AG09319 (cell line): ENCODE measurements around the gene PPP2R5C.

Experiments
- DNase-seq: peaks from one replicate; pipeline ENCODE4 v3.0.0-alpha.2; 2010; ENCODE audit warnings: low read depth; ENCODE audit errors: extremely low read depth
- TF ChIP-seq, protein P1 (sequence below): IDR thresholded peaks from 2 replicates; pipeline ENCODE4 v1.5.1; 2011; ENCODE audit warnings: low read depth, mild to moderate bottlenecking, inconsistent platforms, low read length, moderate library complexity

The PPP2R5C gene

DNA sequence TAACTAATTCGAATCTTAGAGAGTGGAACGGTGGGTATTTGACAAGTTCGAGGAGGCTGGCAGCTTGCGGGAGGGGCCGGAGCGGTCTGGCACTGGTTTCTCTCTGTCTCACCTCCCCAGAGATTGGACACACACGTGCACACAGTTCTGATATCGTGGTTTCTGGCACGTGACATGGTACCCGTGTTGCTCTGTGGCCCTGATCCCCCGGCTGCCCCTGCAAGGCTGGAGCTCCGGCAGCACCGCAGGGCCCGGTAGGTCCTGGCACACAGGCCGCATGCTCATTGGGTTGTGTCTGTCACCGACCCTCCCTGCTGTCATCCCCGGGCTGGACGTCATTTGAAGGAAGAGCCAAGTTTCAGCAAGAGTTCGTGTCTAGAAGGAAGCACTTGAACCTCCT lies 82.7 kb downstream of the PPP2R5C start:
- TF ChIP-seq, protein P1, sequence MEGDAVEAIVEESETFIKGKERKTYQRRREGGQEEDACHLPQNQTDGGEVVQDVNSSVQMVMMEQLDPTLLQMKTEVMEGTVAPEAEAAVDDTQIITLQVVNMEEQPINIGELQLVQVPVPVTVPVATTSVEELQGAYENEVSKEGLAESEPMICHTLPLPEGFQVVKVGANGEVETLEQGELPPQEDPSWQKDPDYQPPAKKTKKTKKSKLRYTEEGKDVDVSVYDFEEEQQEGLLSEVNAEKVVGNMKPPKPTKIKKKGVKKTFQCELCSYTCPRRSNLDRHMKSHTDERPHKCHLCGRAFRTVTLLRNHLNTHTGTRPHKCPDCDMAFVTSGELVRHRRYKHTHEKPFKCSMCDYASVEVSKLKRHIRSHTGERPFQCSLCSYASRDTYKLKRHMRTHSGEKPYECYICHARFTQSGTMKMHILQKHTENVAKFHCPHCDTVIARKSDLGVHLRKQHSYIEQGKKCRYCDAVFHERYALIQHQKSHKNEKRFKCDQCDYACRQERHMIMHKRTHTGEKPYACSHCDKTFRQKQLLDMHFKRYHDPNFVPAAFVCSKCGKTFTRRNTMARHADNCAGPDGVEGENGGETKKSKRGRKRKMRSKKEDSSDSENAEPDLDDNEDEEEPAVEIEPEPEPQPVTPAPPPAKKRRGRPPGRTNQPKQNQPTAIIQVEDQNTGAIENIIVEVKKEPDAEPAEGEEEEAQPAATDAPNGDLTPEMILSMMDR = no peak
- DNase-seq = no peak

DNA sequence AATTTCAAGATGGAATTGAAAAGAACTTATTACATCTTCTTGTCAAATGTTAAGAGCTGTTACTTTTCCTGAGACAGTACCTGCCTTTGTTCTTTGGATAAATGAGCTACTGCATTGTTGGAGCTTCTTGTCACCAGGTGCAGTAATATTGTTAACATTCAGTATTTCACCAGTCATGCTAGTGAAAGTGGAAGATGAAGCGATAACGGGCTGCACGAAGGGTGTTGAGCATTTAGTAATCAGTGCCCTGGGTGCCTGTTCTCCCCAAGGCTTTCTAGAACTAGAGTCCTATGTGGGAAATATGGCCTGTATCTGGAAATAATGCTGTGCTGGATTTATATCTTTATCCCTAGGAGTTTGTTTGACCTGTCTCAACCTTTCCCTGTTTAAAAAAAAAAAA lies 83.2 kb downstream of the PPP2R5C start:
- TF ChIP-seq, protein P1 = no peak
- DNase-seq = no peak

DNA sequence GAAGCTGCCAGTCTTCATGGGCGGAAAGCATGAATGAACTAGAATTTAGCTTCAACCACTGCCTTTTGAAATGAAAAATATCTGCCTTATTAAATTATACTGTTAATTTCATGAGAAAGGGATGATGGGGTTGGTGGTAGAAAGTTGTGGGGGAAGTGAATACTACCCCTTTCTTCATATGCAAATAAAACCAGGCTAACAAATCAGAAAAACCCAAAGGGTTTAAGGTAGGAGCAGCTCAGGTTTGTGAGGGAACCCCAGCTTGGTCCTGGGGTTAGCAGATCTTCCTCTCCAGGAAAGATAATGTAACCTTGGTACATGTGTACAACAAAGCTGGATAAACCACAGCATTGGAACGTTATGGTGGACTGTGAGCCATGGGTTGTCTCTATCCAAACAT lies 84.0 kb downstream of the PPP2R5C start:
- no peak for DNase-seq
- TF ChIP-seq, protein P1 = no peak

DNA sequence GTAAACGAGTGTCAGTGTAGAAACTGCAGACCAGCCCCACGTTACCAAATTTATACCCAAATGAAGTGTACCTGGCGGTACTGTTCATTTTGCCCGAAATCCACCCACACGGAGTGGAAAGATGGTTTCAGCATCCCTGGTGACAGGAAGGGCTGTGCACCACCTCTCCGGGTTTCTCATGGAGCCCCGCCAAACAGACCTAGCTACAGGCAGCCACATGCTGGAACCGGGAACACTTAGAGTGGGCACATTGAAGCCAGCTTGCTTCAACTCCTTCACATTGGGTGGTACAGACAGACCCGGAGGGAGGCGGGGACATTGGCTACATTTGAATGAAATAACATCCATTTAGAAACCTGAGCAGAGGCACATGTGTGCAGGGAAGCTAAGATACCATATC lies 84.4 kb downstream of the PPP2R5C start:
- TF ChIP-seq, protein P1 = no peak
- DNase-seq = no peak

DNA sequence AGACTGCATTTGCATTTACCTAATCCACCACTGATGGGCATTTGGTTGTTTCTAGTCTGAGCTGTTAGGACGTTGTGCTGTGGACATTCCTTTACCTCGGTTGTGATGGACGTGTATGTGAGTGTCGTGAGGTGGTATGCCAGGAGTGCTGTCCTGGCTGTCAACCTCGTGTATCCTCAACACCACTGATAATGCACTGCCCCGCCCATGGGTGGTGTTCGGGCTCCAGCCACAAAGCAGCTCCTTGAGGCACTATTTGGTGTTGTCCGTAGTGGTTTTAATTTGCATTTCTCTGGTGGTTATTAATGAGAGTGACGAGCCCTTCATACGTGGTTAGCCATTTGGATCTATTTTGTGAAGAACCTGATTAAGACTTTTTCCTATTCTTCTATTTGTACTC lies 87.6 kb downstream of the PPP2R5C start:
- TF ChIP-seq, protein P1 = no peak
- DNase-seq = no peak

DNA sequence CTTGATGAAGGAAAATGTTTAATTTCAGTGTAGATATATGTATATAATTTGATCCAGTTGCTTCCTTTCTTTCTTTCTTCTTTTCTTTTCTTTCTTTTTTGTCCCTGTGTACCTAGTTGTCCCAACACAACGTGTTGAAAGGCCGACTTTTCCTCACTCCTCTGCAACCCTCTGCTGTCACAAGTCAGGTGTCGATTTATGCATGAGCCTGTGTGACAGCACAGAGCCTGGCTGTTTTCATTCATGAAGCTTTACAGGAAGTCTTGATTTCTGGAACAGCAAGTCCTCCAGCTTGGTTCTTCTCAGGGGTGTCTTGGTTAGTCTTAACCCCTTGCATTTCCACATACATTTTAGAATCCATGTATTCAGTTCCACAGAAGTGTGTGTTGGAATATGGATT lies 88.1 kb downstream of the PPP2R5C start:
- DNase-seq = no peak
- TF ChIP-seq, protein P1 = no peak

DNA sequence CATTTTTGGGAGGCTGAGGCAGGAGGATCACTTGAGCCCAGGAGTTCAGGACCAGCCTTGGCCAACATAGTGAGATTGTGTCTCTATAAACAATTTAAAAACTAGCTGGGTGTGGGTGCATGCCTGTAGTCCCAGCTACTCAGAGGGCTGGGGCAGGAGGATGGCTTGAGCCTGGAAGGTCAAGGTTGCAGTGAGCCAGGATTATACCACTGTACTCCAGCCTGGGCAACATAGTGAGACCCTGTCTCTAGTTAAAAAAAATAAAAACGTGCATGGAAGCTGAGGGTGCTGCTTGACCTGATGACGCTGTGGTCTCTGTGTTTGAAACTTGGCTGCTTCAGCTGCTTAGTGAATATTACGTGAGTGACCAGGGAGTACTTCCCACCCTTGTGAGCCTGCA lies 89.7 kb downstream of the PPP2R5C start:
- TF ChIP-seq, protein P1 = no peak
- no peak for DNase-seq
